Thymus (tissue), 11 donors: ENCODE data around the gene SUMF1. TPM values are rescaled to one million over a fixed set of nuclear protein-coding genes. Genes with fewer than 3 reads are reported as not detected.

Source experiments
- DNase-seq, 9 donors: peaks; one replicate each; pipeline ENCODE4 v3.0.0-alpha.2; 2013; ENCODE audit warnings: low spot score in 9 of 9, low read depth in 6 of 9, missing footprints in 1 of 9
- H3K27ac ChIP-seq, 2 donors: one replicate each; pipeline ENCODE4 v1.5.1; 2013; ENCODE audit warnings: control low read depth in 1 of 2, low read depth in 1 of 2, low read length in 1 of 2, mild to moderate bottlenecking in 1 of 2, moderate library complexity in 1 of 2
- H3K27me3 ChIP-seq, 2 donors: one replicate each; pipeline ENCODE4 v1.5.1; 2013; ENCODE audit warnings: low read length in 1 of 2; ENCODE audit not compliant: control insufficient read depth in 2 of 2, insufficient read depth in 1 of 2
- H3K36me3 ChIP-seq, 2 donors: one replicate each; pipeline ENCODE4 v1.5.1; 2013; ENCODE audit warnings: low read length in 1 of 2, mild to moderate bottlenecking in 1 of 2, moderate library complexity in 1 of 2; ENCODE audit not compliant: control insufficient read depth in 2 of 2, insufficient read depth in 2 of 2
- H3K4me1 ChIP-seq, 2 donors: one replicate each; pipeline ENCODE4 v1.5.1; 2013; ENCODE audit warnings: low read length in 2 of 2; ENCODE audit not compliant: control insufficient read depth in 2 of 2, insufficient read depth in 2 of 2
- H3K4me3 ChIP-seq, 2 donors: one replicate each; pipeline ENCODE4 v1.5.1; 2013; ENCODE audit warnings: low read length in 2 of 2, control low read depth in 1 of 2, mild to moderate bottlenecking in 1 of 2
- H3K9me3 ChIP-seq, 2 donors: one replicate each; pipeline ENCODE4 v1.5.1; 2013; ENCODE audit warnings: low read length in 1 of 2, mild to moderate bottlenecking in 1 of 2; ENCODE audit not compliant: control insufficient read depth in 2 of 2, insufficient read depth in 1 of 2
- WGBS: extraction: QIAGEN DNeasy Blood & Tissue Kit; methylation state at CpG from one replicate; pipeline ENCODE4 v1.1.7; 2013; 5-methylcytosine and 5-hydroxymethylcytosine counted together
- polyA plus RNA-seq: library from polyadenylated mRNA; stranded (reverse); fragments of 200-250 nt; gene quantifications from one replicate; pipeline ENCODE4 v1.2.3, GENCODE V29; 2013
- total RNA-seq: library from RNA; stranded (reverse); fragments of 120-200 nt; gene quantifications from one replicate; pipeline ENCODE4 v1.2.4, GENCODE V29; 2013
- donor health status: healthy.

Gene SUMF1
- total and polyA plus RNA-seq, 2 donors = 14.1 to 18.6 TPM

GRCh38 chr3:4416427-4416945 lies 50.6 kb downstream of the SUMF1 start:
- no peak overlapping the region for H3K4me3 ChIP-seq
- H3K36me3 ChIP-seq = peaks cover 0 to 3% of the 10 kb centered on the region in 2 donors
- H3K4me1 ChIP-seq = no peaks in the 10 kb centered on the region
- WGBS = 91% methylated on average over 5 of the region's 5 CpGs
- DNase-seq = no peak
- H3K27me3 ChIP-seq = no peaks in the 10 kb centered on the region
- no peaks in the 10 kb centered on the region for H3K9me3 ChIP-seq
- no peak overlapping the region for H3K27ac ChIP-seq

GRCh38 chr3:4413467-4413866 lies 53.6 kb downstream of the SUMF1 start:
- Histone ChIP-seq H3K36me3 (peaks cover 0 to 11% of the 10 kb centered on the region in 2 donors), H3K4me1 (peaks cover 0 to 8% of the 10 kb centered on the region in 2 donors)
- WGBS = 99% methylated on average over 1 of the region's 1 CpG

GRCh38 chr3:4411833-4412232 lies 55.2 kb downstream of the SUMF1 start:
- WGBS = 100% methylated on average over 1 of the region's 1 CpG
- Histone ChIP-seq H3K4me3 (no peak overlapping the region), H3K36me3 (peaks cover 0 to 8% of the 10 kb centered on the region in 2 donors), H3K9me3 (no peaks in the 10 kb centered on the region), H3K27ac (no peak overlapping the region), H3K4me1 (peaks cover 0 to 8% of the 10 kb centered on the region in 2 donors), H3K27me3 (no peaks in the 10 kb centered on the region)
- DNase-seq = no peak

More at GRCh38 chr3:4413467-4413866, 53.6 kb downstream of the SUMF1 start:
- H3K27me3 ChIP-seq = no peaks in the 10 kb centered on the region
- no peak for DNase-seq
- H3K9me3 ChIP-seq = no peaks in the 10 kb centered on the region
- no peak overlapping the region for H3K27ac ChIP-seq
- H3K4me3 ChIP-seq = no peak overlapping the region

- DNase-seq = no peak
- H3K4me3 ChIP-seq = no peak overlapping the region
- no peak overlapping the region for H3K27ac ChIP-seq
- no peaks in the 10 kb centered on the region for H3K27me3 ChIP-seq
- H3K4me1 ChIP-seq = peaks cover 0 to 8% of the 10 kb centered on the region in 2 donors
- WGBS = 92% methylated on average over 1 of the region's 1 CpG
- peaks cover 0 to 8% of the 10 kb centered on the region in 2 donors for H3K36me3 ChIP-seq
- H3K9me3 ChIP-seq = no peaks in the 10 kb centered on the region
These were observed 55.8 kb downstream of the SUMF1 start for GRCh38 chr3:4411236-4411635.

GRCh38 chr3:4410606-4411005 lies 56.5 kb downstream of the SUMF1 start:
- peaks cover 0 to 8% of the 10 kb centered on the region in 2 donors for H3K4me1 ChIP-seq
- 98% methylated on average over 4 of the region's 4 CpGs for WGBS
- DNase-seq = no peak
- H3K27me3 ChIP-seq = no peaks in the 10 kb centered on the region
- H3K4me3 ChIP-seq = no peak overlapping the region
- H3K9me3 ChIP-seq = no peaks in the 10 kb centered on the region
- H3K27ac ChIP-seq = no peak overlapping the region
- H3K36me3 ChIP-seq = peaks cover 0 to 8% of the 10 kb centered on the region in 2 donors

- Histone ChIP-seq H3K27ac (no peak overlapping the region), H3K27me3 (no peaks in the 10 kb centered on the region), H3K36me3 (peaks cover 0 to 8% of the 10 kb centered on the region in 2 donors), H3K9me3 (no peaks in the 10 kb centered on the region), H3K4me3 (no peak overlapping the region), H3K4me1 (peaks cover 0 to 8% of the 10 kb centered on the region in 2 donors)
- DNase-seq = no peak
- 35% methylated on average over 1 of the region's 1 CpG for WGBS
These were observed 57.0 kb downstream of the SUMF1 start for GRCh38 chr3:4409971-4410573.

- peak in 2 of 9 donors; percentile 13 to 34 for DNase-seq
- Histone ChIP-seq H3K27ac (no peak overlapping the region), H3K36me3 (peaks cover 0 to 8% of the 10 kb centered on the region in 2 donors), H3K4me3 (no peak overlapping the region), H3K4me1 (peaks cover 0 to 8% of the 10 kb centered on the region in 2 donors), H3K9me3 (no peaks in the 10 kb centered on the region), H3K27me3 (no peaks in the 10 kb centered on the region)
- WGBS = 20% methylated on average over 4 of the region's 4 CpGs
These were observed 57.7 kb downstream of the SUMF1 start for GRCh38 chr3:4409415-4409814.

- H3K27ac ChIP-seq = no peak overlapping the region
- H3K27me3 ChIP-seq = no peaks in the 10 kb centered on the region
- H3K9me3 ChIP-seq = no peaks in the 10 kb centered on the region
- H3K36me3 ChIP-seq = peaks cover 0 to 8% of the 10 kb centered on the region in 2 donors
- no peak for DNase-seq
- H3K4me3 ChIP-seq = no peak overlapping the region
- H3K4me1 ChIP-seq = peaks cover 0 to 8% of the 10 kb centered on the region in 2 donors
These were observed 58.1 kb downstream of the SUMF1 start for GRCh38 chr3:4408958-4409357.

GRCh38 chr3:4407941-4408340 lies 59.1 kb downstream of the SUMF1 start:
- H3K27me3 ChIP-seq = no peaks in the 10 kb centered on the region
- DNase-seq = no peak
- H3K9me3 ChIP-seq = no peaks in the 10 kb centered on the region
- H3K4me3 ChIP-seq = no peak overlapping the region
- H3K4me1 ChIP-seq = peaks cover 0 to 8% of the 10 kb centered on the region in 2 donors
- 97% methylated on average over 2 of the region's 2 CpGs for WGBS
- no peak overlapping the region for H3K27ac ChIP-seq
- peaks cover 0 to 11% of the 10 kb centered on the region in 2 donors for H3K36me3 ChIP-seq
